GM23248 (cell line): ENCODE measurements around the gene COX7A2.

Source experiments
- EZH2 ChIP-seq: fragments of 200-600 bp; sonication (generic); IDR thresholded peaks from 2 replicates; pipeline ENCODE4 v1.6.1; 2018; ENCODE audit warnings: antibody characterized with exemption, mild to moderate bottlenecking; ENCODE audit not compliant: insufficient read depth, poor library complexity, severe bottlenecking
- EZH2phosphoT487 ChIP-seq: fragments of 200-600 bp; sonication (generic); IDR thresholded peaks from 2 replicates; pipeline ENCODE4 v1.6.1; 2018; ENCODE audit warnings: antibody characterized with exemption, moderate library complexity, mild to moderate bottlenecking, low read depth; ENCODE audit not compliant: insufficient read depth

DNA sequence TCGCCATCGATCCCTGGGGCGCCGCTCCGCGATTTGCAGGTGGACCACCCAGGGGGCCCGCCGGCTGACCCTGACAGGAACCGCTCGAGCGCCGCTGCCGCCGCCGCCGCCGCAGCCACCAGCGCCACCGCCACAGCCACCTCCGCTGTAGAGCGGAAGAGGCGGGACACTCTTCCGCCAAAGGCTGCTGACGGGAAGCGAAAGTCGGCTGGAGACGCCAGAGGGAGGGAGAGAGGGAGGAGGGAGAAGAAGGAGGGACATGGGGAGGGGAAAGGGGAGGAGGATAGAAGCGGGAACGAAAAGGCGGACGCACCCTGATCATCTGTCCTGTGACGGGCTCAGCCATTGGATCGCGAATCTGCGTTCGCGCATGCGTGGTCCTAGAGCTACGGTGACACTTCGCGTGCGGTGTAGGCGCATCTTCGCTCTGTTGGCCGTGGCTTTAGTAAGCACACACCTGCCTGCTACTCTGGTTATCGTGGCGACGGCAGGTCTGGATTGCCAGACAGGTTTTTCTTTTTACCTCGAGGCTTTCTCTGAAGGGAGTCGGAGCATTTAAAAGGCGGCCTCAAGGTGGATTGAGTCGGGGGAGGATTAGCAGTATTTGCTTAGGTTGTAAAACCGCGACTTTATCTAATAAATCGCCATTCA, 41.2 kb upstream of the COX7A2 start, which contains the start of gene TMEM30A:
- TF ChIP-seq EZH2 (no peak), EZH2phosphoT487 (no peak)
